Right lung (tissue), 10 donors: ENCODE measurements around the gene HNRNPA1. TPM values are rescaled to one million over a fixed set of nuclear protein-coding genes. Genes with fewer than 3 reads are reported as not detected.
"Not testable (repeated sequence)": the region's sequence is repeated elsewhere in the genome, so short reads cannot be mapped to it uniquely, and the experiment has no call there.

Source experiments
- DNase-seq, 2 donors: peaks; one replicate each; pipeline ENCODE4 v3.0.0-alpha.2; 2013
- long read RNA-seq, 8 donors: transcript quantifications; one replicate each; lab custom pipeline, GENCODE V29; 2026
- polyA plus RNA-seq, 5 donors: library from polyadenylated mRNA; unstranded; fragments of 120-200 nt; gene quantifications; one replicate each; pipeline versions ENCODE4 v1.2.1 to v1.2.3, GENCODE V29; 2013; ENCODE audit warnings: inconsistent platforms in 1 of 5, low replicate concordance in 1 of 5; ENCODE audit not compliant: insufficient read length in 5 of 5, insufficient read depth in 1 of 5

Gene HNRNPA1
- polyA plus RNA-seq: 1,000 to 10,000 TPM; 3,197 to 4,469 (median 3,770) TPM
- long read RNA-seq, donor 1, full-length matches to known transcripts: 1,261 of 2,299 reads
- long read RNA-seq, donor 1, partial matches to known transcripts: 881 of 2,299 reads
- long read RNA-seq, donor 1, other reads (novel, unspliced or antisense): 157 of 2,299 reads
- long read RNA-seq, donor 2, full-length matches to known transcripts: 837 of 1,245 reads
- long read RNA-seq, donor 2, partial matches to known transcripts: 324 of 1,245 reads
- long read RNA-seq, donor 2, other reads (novel, unspliced or antisense): 84 of 1,245 reads
- long read RNA-seq, donor 3, full-length matches to known transcripts: 802 of 1,762 reads
- long read RNA-seq, donor 3, partial matches to known transcripts: 852 of 1,762 reads
- long read RNA-seq, donor 3, other reads (novel, unspliced or antisense): 108 of 1,762 reads
- long read RNA-seq, donor 4, full-length matches to known transcripts: 621 of 1,128 reads
- long read RNA-seq, donor 4, partial matches to known transcripts: 441 of 1,128 reads
- long read RNA-seq, donor 4, other reads (novel, unspliced or antisense): 66 of 1,128 reads
- long read RNA-seq, donor 5, full-length matches to known transcripts: 1,375 of 2,587 reads
- long read RNA-seq, donor 5, partial matches to known transcripts: 1,064 of 2,587 reads
- long read RNA-seq, donor 5, other reads (novel, unspliced or antisense): 148 of 2,587 reads
- long read RNA-seq, donor 6, full-length matches to known transcripts: 1,262 of 2,151 reads
- long read RNA-seq, donor 6, partial matches to known transcripts: 723 of 2,151 reads
- long read RNA-seq, donor 6, other reads (novel, unspliced or antisense): 166 of 2,151 reads
- long read RNA-seq, donor 7, full-length matches to known transcripts: 581 of 954 reads
- long read RNA-seq, donor 7, partial matches to known transcripts: 312 of 954 reads
- long read RNA-seq, donor 7, other reads (novel, unspliced or antisense): 61 of 954 reads
- long read RNA-seq, donor 8, full-length matches to known transcripts: 381 of 854 reads
- long read RNA-seq, donor 8, partial matches to known transcripts: 429 of 854 reads
- long read RNA-seq, donor 8, other reads (novel, unspliced or antisense): 44 of 854 reads

DNA sequence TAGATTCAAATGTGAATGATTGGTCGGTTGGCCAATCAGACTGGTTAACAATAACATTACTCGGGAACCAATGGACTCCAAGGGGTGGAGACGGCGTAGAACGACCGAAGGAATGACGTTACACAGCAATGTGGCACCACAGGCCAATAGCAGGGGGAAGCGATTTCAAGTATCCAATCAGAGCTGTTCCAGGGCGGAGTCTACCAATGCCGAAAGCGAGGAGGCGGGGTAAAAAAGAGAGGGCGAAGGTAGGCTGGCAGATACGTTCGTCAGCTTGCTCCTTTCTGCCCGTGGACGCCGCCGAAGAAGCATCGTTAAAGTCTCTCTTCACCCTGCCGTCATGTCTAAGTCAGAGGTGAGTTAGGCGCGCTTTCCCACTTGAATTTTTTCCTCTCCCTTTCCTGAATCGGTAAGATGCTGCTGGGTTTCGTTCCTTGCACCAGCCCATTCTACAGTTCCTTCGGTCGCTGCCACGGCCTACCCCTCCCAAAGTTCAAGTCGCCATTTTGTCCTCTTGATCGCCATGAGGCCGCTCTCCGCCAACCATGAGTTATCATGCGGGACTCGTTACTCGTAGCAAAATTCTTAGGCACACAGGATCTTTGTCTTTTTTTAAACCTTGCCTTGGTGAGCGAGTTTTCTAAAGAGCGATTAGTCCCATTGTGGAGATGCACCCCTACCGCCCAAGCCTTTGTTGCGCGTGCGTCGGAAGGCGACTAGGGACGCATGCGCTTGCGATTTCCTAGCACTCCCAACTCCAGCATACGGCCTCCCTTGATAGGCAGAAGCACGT, at the start of gene HNRNPA1:
TSS of gene HNRNPA1 (plus strand) at position 259 of the 793 bp plus-strand sequence. CDS start at position 341, 82 bp downstream.
- peak; percentile 98 to 99 for DNase-seq

- not testable (repeated sequence) for DNase-seq
Measured at GRCh38 chr12:54231269-54231668, 49.3 kb upstream of the HNRNPA1 start.

GRCh38 chr12:54232790-54233189, 47.7 kb upstream of the HNRNPA1 start:
- DNase-seq: no peak

GRCh38 chr12:54238531-54238930, 42.0 kb upstream of the HNRNPA1 start:
- DNase-seq: no peak

DNA sequence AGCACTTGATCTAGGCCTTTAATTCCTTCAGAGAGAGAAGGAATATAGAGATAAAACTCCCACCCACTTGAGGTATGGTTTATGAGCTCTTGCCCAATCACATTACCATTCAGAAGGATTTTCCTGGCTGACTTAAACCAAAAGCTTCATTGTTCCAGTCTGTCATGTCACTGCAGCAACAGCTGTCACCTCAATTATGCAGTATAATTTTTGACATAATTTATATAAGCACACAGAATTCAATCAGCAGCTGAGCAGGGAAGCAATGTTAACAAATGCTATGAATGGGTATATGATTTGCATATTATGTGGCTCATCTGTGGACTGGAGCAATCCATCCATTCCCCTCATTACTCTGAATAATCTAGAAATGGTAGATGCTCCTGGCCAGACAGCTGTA, 40.9 kb upstream of the HNRNPA1 start:
- DNase-seq: no peak

DNA sequence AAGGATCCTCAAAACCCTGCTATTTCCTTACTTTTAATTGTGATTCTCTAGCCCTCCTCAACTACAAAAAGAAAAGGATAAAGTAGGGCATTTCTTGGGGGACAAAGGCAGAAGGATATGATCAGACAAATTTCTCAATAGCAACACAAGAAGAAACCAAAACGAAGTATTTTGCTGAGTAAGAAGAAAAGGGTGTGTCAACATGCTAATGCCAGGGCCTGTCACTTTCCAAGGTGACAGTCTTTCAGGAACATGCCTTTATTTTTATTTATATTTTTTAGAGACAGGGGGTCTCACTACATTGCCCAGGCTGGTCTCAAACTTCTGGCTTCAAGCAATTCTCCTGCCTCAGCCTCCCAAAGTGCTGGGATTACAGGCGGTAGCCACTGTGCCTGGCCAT, 40.4 kb upstream of the HNRNPA1 start:
- DNase-seq: no peak

- DNase-seq: no peak
Measured at GRCh38 chr12:54240971-54241588, 39.4 kb upstream of the HNRNPA1 start.

- DNase-seq: no peak
Measured at GRCh38 chr12:54246011-54246641, 34.4 kb upstream of the HNRNPA1 start.

DNA sequence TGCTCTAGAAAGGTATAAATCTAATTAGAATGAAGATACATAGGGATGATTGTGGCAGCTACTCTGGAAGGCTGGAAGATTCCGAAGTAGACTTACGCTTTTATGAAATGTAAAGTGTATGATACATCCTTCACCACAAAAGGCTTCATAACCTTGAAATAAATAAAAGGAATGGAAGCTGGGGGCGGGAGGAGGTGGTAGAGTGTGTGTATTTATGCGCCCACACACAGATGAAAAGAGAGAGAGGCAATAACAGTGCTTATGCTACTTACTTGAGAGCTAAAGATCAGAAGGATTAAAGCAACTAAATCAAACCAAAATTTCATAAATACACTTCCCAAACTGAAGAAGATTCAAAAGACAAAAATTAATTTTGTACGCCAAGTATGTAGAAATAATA, 31.0 kb upstream of the HNRNPA1 start:
- DNase-seq: no peak

DNA sequence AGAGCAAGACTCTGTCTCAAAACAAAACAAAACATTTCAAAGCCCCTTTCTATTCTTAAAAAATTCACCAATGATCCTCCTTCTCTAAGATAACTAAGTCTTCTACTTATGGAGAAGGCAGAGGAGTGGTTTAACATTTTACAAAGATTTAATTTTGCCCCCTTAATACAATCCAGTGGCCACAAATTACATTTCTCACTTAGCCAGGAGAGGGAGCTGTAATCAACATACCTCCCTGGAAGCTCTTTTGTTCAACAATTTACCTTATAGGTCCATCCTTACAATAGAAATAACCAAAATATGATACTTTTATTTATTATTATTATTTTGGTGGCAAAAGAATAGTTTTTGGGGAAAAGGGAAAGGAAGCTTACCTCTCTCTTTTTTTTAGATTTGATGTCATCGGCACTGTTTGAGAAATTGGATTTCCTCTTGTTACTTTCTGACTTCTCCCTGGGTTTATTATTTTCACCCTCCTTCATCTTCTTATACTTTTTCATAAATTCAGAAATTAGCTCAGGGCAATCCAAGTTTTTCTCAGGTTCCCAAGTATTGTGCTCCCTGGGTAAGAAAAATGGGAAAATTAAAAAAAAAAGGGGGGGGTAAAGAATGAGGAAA, 28.8 kb upstream of the HNRNPA1 start:
- DNase-seq: no peak

GRCh38 chr12:54253240-54253639, 27.3 kb upstream of the HNRNPA1 start:
- no peak for DNase-seq

DNA sequence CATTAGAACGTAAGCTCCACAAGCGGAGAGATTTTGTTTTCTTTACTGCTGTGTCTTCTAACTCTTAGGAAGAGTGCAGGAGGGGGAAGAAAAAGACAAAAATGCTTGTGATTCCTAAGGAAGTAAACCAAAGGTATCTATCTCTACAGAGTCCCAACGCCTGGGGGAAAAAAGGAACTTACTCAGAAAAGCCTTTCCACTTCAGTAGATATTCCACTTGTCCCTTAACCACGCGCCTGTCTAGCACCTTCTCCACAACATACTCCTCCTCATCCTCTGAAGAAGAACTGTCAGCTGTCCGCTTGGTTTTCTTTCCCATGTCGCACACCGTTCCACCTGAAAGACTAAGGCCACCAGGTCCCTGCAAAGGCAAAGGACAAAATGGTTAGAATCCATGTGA, 23.2 kb upstream of the HNRNPA1 start:
- DNase-seq: no peak

DNA sequence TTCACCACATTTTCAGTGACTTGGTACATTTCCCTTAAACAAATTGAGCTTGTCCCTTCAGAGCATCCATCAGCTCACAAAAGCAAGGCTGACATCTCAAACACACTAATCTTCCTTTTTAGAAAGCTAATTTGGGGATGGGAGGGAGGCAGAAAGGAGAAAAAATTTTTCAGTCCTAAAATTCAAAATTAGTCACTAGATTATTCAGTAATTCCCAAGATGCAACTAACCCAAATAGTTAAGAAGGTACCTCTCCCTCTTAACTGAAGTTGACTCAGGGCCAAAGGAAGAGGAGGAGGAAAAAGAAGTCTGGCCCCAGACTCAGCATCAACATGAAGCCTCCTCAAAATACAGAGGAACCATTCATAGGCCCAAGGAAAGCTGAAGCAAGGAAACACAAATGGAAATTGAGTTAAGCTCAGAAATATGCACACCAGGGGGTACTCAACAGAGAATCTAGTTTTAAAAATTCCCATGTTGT, 22.3 kb upstream of the HNRNPA1 start:
- no peak for DNase-seq

DNA sequence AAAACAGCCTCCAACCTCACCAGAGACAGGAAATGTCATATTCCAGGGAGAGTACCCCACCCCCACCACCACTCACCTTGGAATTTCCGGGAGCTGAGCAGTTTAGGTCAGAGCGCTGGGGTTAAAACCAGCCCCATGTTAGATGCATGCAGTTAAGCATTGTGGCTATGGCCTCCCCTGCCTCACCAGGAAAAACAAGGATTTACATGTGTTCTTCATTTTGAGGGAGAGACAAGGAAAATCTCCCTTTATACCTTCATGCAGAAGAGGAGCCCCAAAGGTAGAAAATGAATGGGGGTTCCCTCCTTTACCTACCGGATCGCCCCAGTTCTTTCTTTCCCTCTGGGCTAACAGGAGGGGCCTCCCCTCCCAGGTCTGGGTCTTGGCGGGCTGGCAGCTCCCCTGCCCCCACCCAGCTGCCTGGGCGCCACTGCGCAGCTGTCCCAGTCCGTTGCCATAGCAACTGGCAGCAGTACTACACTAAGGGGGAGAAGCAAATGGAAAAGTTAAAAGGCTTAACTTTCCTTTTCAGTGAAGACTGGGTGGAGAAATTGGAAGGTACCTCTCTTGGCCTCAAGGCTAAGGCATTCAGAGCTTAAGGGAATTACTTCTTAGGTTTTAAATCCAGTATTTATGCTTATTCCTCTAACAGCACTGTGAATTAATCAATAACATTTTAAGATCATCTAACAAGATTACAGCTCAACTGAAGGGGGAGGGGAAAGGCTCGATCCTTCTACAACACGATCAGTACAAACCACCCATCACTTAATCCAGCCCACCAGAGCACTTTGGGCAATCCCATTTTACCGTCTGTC, 21.1 kb upstream of the HNRNPA1 start:
- DNase-seq: peak; percentile 90 to 92

DNA sequence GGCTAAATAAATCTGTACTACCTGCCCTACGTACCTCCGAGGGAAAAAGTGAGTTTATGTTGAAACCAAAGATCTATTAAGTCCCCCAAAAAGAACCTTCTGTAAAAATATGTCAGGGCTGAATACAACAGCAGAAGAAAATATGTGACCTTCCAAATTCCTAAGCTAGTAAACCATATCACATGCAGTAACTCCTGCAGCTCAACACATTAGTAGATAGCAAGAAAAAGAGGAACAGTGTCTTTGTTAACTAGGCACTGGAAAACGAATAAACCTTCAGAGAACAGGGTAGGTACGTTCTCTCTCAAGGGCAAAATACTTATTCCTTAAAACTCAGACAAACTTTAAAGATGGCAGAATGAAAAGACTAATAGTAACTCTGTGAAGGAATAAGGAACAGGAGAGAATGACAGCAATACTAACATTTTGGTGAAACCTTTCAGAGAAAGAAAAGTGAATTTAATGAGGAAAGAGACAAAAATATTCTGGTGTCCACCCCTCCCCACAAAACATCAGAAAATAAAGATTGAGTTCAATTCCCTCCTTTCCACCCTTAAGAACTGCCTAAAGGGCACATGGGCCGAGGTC, 18.6 kb upstream of the HNRNPA1 start:
- DNase-seq: no peak

- no peak for DNase-seq
Measured at GRCh38 chr12:54262403-54262925, 18.1 kb upstream of the HNRNPA1 start.

- no peak for DNase-seq
Measured at GRCh38 chr12:54265364-54265812, 15.1 kb upstream of the HNRNPA1 start.

DNA sequence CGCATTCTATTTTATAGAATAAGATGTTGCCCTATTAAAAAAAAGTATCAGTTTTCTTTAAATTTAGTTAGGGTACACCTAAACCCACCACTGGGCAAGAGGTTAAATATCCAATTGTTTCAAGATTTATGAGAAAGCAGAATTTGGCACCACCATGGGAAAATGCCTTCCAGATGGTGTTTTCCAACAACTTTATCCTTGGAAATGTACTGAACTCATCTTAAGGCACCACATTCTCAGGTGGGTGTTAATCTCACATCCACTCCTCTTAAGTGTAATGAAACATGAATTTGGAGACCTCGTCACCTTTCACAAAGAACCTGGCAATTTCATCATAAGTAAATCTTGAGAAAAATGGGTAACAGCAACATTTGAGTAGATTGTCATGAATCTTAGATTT, 13.7 kb upstream of the HNRNPA1 start:
- no peak for DNase-seq
